Muscle of arm (tissue), 12 donors: ENCODE data around the gene ZFP90. TPM values are rescaled to one million over a fixed set of nuclear protein-coding genes. Genes with fewer than 3 reads are reported as not detected.
"Not testable (repeated sequence)": the region's sequence is repeated elsewhere in the genome, so short reads cannot be mapped to it uniquely, and the experiment has no call there.

Source experiments
- DNase-seq: peaks from one replicate; pipeline ENCODE4 v3.0.0-alpha.2; 2013
- polyA plus RNA-seq, 12 donors: library from polyadenylated mRNA; unstranded; fragments of 120-200 nt; gene quantifications; one replicate each; pipeline ENCODE4 v1.2.1, GENCODE V29; 2013; ENCODE audit not compliant: insufficient read length in 12 of 12

ZFP90 gene
- polyA plus RNA-seq, 12 donors: 9.5 to 29.1 (median 18.1) TPM; not detected in 1

- no peak for DNase-seq
These were observed 26.9 kb upstream of the ZFP90 start for GRCh38 chr16:68512183-68512582.

- DNase-seq: no peak
These were observed 26.3 kb upstream of the ZFP90 start for GRCh38 chr16:68512742-68513141.

GRCh38 chr16:68514511-68514910 lies 24.6 kb upstream of the ZFP90 start:
- no peak for DNase-seq

- no peak for DNase-seq
These were observed 21.4 kb upstream of the ZFP90 start for GRCh38 chr16:68517606-68518166.

DNA sequence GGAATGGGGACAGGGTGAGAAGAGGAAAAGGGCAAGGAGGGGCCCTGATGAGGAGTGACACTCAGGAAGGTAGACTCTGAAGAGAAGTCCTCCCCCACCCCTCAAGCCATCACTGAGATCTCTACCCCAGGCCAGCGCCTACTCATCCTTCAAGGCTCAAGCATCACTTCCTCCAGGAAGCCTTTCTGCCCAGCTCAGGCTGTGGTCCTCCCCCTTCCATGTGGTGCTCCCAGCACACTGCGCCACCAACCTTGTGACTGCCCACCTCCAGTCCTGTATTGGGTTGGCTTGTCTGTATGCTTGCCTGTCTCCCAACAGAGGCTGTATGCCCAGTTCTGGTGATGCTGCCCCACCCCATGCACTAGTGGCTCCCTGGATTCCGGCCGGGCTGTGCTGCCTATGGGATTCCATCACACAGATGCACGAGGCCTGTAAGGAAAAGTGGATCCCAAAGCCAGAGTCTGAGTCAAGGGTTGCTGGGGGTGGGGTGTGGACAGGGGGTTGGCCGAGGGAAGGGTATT lies 19.8 kb upstream of the ZFP90 start:
- no peak for DNase-seq

- DNase-seq: peak; percentile 82
These were observed 18.4 kb upstream of the ZFP90 start for GRCh38 chr16:68520649-68521086.

DNA sequence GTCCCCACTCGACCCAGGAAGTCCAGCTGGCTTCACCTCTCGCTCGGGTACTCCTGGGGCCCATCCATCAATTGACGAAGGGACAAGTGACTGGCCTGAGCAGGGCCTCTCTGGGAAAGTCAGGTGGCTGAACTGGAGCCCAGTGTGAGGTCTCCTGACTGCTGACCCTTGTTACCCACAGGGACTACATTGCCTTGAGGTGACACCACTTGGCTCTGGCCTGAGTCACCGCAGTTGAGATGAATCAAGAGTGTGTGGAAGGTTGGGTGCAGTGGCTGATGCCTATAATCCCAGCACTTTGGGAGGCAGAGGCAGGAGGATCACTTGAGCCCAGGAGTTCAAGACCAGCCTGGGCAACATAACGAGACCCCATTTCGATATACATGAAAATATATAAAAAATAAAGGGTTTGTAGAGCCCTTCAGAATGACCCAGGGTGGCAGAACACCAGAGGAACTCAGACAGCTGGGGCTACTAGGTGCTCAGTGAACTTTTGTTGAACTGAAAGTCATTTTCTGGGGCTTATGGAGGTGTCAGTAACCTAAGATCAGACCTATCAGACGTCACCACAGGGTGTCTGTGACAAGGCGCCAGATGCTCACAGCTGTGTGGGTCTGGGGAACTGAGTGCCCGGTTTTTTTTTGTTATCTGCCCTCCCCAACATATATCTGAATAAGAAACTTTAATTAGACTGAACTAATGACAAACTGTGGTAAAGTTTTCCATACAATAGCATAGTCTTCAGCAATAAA lies 14.8 kb upstream of the ZFP90 start:
- no peak for DNase-seq

DNA sequence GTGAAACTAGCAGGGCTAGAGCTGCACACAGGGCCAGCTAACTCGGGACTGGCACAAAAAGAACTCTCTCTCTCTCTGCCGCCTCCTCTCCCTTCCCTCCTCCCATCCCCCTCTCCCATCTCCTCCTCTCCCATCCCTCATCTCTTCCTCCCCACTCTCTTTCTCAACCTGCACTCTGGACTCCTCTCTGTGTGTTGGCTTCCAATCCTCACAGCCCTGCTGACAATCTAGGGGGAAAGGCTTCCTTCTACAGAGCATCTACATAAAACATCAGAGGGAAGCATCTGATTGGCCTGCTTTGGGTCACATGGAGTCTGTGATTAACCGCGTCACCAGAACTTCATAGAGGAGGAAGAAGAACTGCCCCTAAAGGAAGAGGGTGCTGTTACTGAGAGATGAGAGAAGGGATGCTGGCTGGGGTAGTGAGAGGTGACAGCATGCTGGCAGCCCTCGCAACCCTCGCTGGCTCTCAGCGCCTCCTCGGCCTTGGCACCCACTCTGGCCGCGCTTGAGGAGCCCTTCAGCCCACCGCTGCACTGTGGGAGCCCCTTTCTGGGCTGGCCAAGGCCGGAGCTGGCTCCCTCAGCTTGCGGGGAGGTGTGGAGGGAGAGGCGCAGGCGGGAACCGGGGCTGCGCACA lies 12.8 kb upstream of the ZFP90 start:
- no peak for DNase-seq

DNA sequence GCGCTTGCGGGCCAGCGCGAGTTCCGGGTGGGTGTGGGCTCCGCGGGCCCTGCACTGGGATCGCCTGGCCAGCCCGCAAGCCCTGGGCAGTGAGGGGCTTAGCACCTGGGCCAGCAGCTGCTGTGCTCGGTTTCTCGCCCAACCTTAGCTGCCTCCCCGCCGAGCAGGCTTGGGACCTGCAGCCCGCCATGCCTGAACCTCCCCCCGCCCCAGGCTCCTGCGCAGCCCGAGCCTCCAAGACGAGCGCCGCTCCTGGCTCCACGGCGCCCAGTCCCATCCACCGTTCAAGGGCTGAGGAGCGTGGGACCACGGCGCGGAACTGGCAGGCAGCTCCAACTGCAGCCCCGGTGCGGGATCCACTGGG lies 12.3 kb upstream of the ZFP90 start:
- no peak for DNase-seq

DNA sequence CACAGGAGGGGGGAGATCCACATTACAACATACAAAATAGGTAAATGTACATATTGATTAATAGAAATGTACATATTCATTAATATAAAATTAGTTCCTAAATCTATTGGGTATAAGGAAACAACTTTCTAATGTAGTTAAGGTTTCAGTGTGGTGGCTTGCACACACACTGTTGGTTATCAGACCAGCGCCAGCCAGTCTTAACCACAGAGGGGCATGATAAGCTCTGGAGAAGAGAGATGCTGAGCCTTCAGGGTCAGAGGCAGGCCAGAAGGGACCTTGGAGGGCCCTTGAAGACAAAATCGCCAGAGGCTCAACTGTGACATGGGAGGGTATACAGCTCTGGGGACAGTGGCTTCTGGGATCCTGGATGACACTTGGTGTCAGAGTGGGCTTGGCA lies 10.9 kb upstream of the ZFP90 start:
- no peak for DNase-seq

DNA sequence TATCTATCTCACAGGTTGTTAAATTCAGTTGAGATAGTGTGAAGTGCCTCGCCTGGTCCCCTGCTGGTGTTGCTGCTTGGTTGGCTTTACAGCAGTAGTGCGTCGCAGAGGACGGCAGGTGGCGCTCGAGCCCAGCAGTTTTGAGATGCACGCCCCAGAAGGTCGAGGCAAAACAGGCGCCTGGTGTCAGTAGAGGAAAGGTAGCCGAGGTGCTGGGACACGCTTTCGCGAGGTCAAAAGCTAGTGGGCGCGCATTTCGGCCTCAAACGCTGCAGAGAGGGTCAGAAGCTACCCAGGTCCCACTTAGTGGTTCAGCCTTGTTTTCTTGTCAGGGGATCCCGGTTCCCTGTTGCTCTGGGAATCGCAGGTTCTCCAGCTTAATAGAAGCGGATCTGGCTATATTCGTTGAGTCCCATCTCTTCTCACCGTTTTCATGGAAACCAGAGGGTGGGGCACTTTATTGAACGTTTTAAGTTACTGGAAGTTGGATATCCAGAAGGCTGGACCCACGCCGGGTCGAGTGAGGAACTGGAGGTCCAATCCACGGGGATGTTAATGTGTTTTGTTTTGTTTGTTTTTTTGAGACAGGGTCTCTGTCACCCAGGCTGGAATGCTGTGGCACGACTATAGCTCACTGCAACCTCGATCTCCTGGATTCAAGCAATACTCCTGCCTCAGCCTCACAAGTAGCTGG lies 10.3 kb upstream of the ZFP90 start:
- peak; percentile 88 for DNase-seq

- DNase-seq: no peak
These were observed 9.5 kb upstream of the ZFP90 start for GRCh38 chr16:68529608-68529930.

DNA sequence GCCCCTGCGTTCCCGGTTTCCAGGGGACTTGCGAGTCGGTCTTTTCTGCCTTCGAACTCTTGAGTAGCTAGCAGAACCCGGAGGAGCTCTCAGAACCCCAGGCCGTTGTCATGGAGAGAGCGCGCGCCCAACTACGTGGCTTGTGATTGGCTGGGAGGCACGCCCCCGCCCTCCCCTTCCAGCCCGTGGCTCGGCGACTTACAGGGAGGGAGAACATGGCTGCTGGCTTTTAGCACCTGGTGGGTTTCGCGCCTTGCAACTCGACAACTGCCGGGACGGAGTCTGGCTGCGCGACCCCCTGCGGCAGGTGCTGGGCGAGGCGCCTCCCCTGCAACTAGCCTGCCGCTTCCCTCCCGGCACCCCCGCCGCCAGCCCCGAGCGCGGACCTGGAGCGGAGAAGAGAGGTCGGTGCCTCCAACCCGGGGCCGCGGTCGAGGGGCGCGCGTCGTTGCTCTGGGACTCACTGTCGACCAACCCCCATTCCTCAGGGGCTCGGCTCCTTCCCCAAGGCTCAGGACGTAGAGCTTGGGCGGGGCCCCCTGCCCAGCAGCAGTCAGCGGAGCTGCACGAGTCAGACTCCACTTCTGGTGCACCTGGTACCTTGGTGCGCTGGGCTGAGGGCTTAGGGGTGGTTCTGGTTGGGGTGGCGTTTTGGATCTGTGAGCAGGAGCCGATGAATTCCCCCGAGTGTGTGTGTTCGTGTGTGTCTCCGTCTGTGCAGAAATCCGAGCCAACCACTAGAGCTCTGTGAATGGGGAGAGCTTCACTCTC lies 9.0 kb upstream of the ZFP90 start:
- peak; percentile 84 for DNase-seq

GRCh38 chr16:68533937-68534336 lies 5.2 kb upstream of the ZFP90 start:
- no peak for DNase-seq

GRCh38 chr16:68535331-68535730 lies 3.8 kb upstream of the ZFP90 start:
- DNase-seq: no peak

GRCh38 chr16:68539711-68540239 lies 684 bp downstream of the ZFP90 start:
- peak; percentile 17 for DNase-seq

GRCh38 chr16:68548947-68549346 lies 9.9 kb downstream of the ZFP90 start:
- DNase-seq: no peak

- DNase-seq: no peak
These were observed 14.1 kb downstream of the ZFP90 start for GRCh38 chr16:68553186-68553585.

DNA sequence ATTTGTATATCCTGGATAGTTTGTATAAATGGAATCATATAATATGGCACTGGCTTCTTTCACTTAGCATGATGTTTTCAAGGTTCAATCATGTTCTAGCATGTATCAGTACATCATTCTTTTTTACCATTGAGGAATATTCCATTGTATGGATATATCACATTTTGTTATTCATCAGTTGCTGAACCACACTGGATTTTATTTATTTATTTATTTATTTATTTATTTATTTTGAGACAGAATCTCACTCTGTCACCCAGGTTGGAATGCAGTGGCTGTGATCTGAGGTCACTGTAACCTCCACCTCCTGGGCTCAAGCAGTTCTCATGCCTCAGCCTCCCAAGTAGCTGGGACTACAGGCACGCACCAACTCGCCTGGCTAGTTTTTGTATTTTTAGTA lies 21.2 kb downstream of the ZFP90 start:
- not testable (repeated sequence) for DNase-seq

DNA sequence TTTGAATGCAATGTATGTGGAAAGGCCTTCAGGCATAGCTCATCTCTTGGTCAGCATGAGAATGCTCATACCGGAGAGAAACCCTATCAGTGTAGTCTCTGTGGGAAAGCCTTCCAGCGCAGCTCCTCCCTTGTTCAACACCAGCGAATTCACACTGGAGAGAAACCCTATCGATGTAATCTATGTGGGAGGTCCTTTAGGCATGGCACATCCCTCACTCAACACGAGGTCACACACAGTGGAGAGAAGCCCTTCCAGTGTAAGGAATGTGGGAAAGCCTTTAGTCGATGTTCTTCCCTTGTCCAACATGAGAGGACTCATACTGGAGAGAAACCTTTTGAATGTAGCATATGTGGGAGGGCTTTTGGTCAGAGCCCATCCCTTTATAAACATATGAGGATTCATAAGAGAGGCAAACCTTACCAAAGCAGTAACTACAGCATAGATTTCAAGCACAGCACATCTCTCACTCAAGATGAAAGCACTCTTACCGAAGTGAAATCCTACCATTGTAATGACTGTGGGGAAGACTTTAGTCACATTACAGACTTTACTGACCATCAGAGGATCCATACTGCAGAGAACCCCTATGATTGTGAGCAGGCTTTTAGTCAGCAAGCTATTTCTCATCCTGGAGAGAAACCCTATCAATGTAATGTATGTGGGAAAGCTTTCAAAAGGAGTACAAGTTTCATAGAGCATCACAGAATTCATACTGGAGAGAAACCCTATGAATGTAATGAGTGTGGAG lies 24.7 kb downstream of the ZFP90 start:
- DNase-seq: no peak
